HEK293 (cell line): Measurements from ENCODE around the gene RABAC1.

ENCODE experiments used
- CTCF ChIA-PET: fragments of 350-600 bp; formaldehyde crosslinking; extraction: SDS; loops from one replicate; lab custom pipeline; 2021; ENCODE audit warnings: antibody characterized with exemption; lab: Yijun Ruan, JAX
- POLR2A ChIA-PET: fragments of 300-600 bp; formaldehyde crosslinking; extraction: SDS; loops from one replicate; lab custom pipeline; 2020; ENCODE audit warnings: antibody characterized with exemption, inconsistent platforms; lab: Yijun Ruan, JAX
- H3K27ac ChIP-seq: fragments of 200-500 bp; sonication (Bioruptor generic); 2 replicates; pipeline ENCODE4 v1.5.1; 2014; ENCODE audit warnings: low read depth, low read length, control low read depth, inconsistent platforms; ENCODE audit errors: extremely low read depth
- H3K36me3 ChIP-seq, 2 experiments: fragments of 200-500 bp in 1 of 2; sonication (Bioruptor generic) in 1 of 2; 1 replicate in 1 of 2; 2 replicates in 1 of 2; pipeline ENCODE4 v1.5.1; 2014 to 2017; ENCODE audit warnings: inconsistent platforms in 2 of 2, low read length in 2 of 2; ENCODE audit not compliant: control insufficient read depth in 2 of 2, insufficient read depth in 1 of 2
- H3K4me1 ChIP-seq: fragments of 200-500 bp; sonication (Bioruptor generic); 2 replicates; pipeline ENCODE4 v1.5.1; 2014; ENCODE audit warnings: mild to moderate bottlenecking, low read length, inconsistent platforms; ENCODE audit not compliant: control insufficient read depth, insufficient read depth
- H3K4me3 ChIP-seq: 2 replicates; pipeline ENCODE4 v1.5.1; 2011; ENCODE audit warnings: low read depth, mild to moderate bottlenecking, control low read depth, low read length, moderate library complexity
- H3K9me3 ChIP-seq: fragments of 200-500 bp; sonication (Bioruptor generic); 2 replicates; pipeline ENCODE4 v1.5.1; 2014; ENCODE audit warnings: low read depth, low read length, inconsistent platforms; ENCODE audit not compliant: control insufficient read depth, insufficient read depth
- EGR2 ChIP-seq: fragments of 450-650 bp; formaldehyde crosslinking; IDR thresholded peaks from 2 replicates; pipeline ENCODE4 v1.5.1; 2016; ENCODE audit warnings: low read depth, missing biosample characterization, missing genetic modification characterization
- ELK4 ChIP-seq: IDR thresholded peaks from 2 replicates; pipeline ENCODE4 v1.6.1; 2011; ENCODE audit warnings: mild to moderate bottlenecking, low read depth, low read length, borderline replicate concordance
- GLIS1 ChIP-seq: fragments of 450-650 bp; formaldehyde crosslinking; IDR thresholded peaks from 2 replicates; pipeline ENCODE4 v1.5.1; 2016; ENCODE audit warnings: missing biosample characterization, missing genetic modification characterization
- GLIS2 ChIP-seq: fragments of 450-650 bp; formaldehyde crosslinking; IDR thresholded peaks from 2 replicates; pipeline ENCODE4 v1.5.1; 2016; ENCODE audit warnings: missing biosample characterization, missing genetic modification characterization
- IKZF3 ChIP-seq: fragments of 450-650 bp; IDR thresholded peaks from 2 replicates; pipeline ENCODE4 v1.5.0; 2018; ENCODE audit warnings: missing biosample characterization, mild to moderate bottlenecking, missing genetic modification characterization, moderate library complexity
- MYNN ChIP-seq: fragments of 450-650 bp; formaldehyde crosslinking; IDR thresholded peaks from 2 replicates; pipeline ENCODE4 v1.5.1; 2016; ENCODE audit warnings: missing biosample characterization, missing genetic modification characterization, borderline replicate concordance
- PRDM2 ChIP-seq: fragments of 450-650 bp; formaldehyde crosslinking; IDR thresholded peaks from 2 replicates; pipeline ENCODE4 v1.5.1; 2016; ENCODE audit warnings: missing biosample characterization, missing genetic modification characterization, borderline replicate concordance
- SCRT1 ChIP-seq: fragments of 450-650 bp; formaldehyde crosslinking; IDR thresholded peaks from 2 replicates; pipeline ENCODE4 v1.5.1; 2016; ENCODE audit warnings: missing biosample characterization, missing genetic modification characterization, borderline replicate concordance
- SETDB1 ChIP-seq: IDR thresholded peaks from one replicate; pipeline ENCODE4 v1.6.1; 2017; ENCODE audit warnings: mild to moderate bottlenecking, low read length, moderate library complexity, mixed read lengths; ENCODE audit not compliant: insufficient read length
- SP2 ChIP-seq: fragments of 450-650 bp; formaldehyde crosslinking; IDR thresholded peaks from 2 replicates; pipeline ENCODE4 v1.5.1; 2016; ENCODE audit warnings: missing biosample characterization, missing genetic modification characterization
- TRIM28 ChIP-seq: IDR thresholded peaks from 2 replicates; pipeline ENCODE4 v1.6.1; 2011; ENCODE audit warnings: low read length, control low read depth, borderline replicate concordance
- ZBTB7A ChIP-seq: fragments of 450-650 bp; formaldehyde crosslinking; IDR thresholded peaks from 2 replicates; pipeline ENCODE4 v1.5.1; 2016; ENCODE audit warnings: low read depth, missing biosample characterization, missing genetic modification characterization
- ZIC2 ChIP-seq: fragments of 450-650 bp; formaldehyde crosslinking; IDR thresholded peaks from 2 replicates; pipeline ENCODE4 v1.5.1; 2016; ENCODE audit warnings: missing biosample characterization, missing genetic modification characterization
- ZNF138 ChIP-seq: fragments of 450-650 bp; formaldehyde crosslinking; IDR thresholded peaks from 2 replicates; pipeline ENCODE4 v1.5.1; 2016; ENCODE audit warnings: missing biosample characterization, missing genetic modification characterization, borderline replicate concordance
- ZNF24 ChIP-seq: fragments of 450-650 bp; formaldehyde crosslinking; IDR thresholded peaks from 2 replicates; pipeline ENCODE4 v1.5.1; 2016; ENCODE audit warnings: missing biosample characterization, missing genetic modification characterization
- ZNF248 ChIP-seq: fragments of 450-650 bp; formaldehyde crosslinking; IDR thresholded peaks from 2 replicates; pipeline ENCODE4 v1.5.1; 2017; ENCODE audit warnings: missing biosample characterization, missing genetic modification characterization
- ZNF311 ChIP-seq: fragments of 450-650 bp; formaldehyde crosslinking; IDR thresholded peaks from 2 replicates; pipeline ENCODE4 v1.5.1; 2017; ENCODE audit warnings: missing biosample characterization, missing genetic modification characterization, borderline replicate concordance
- ZNF600 ChIP-seq: fragments of 450-650 bp; formaldehyde crosslinking; IDR thresholded peaks from 2 replicates; pipeline ENCODE4 v1.5.1; 2016; ENCODE audit warnings: missing biosample characterization, missing genetic modification characterization
- ZNF658 ChIP-seq: fragments of 450-650 bp; formaldehyde crosslinking; IDR thresholded peaks from 2 replicates; pipeline ENCODE4; 2016; ENCODE audit warnings: missing biosample characterization, missing genetic modification characterization
- ZNF707 ChIP-seq: fragments of 450-650 bp; formaldehyde crosslinking; IDR thresholded peaks from 2 replicates; pipeline ENCODE4 v1.5.1; 2016; ENCODE audit warnings: missing biosample characterization, missing genetic modification characterization
- ZSCAN18 ChIP-seq: fragments of 450-650 bp; formaldehyde crosslinking; IDR thresholded peaks from 2 replicates; pipeline ENCODE4 v1.5.1; 2016; ENCODE audit warnings: missing biosample characterization, missing genetic modification characterization
- ZSCAN30 ChIP-seq: fragments of 450-650 bp; IDR thresholded peaks from 2 replicates; pipeline ENCODE4 v1.5.1; 2018; ENCODE audit warnings: missing biosample characterization, mild to moderate bottlenecking, missing genetic modification characterization, moderate library complexity
- ZSCAN4 ChIP-seq: fragments of 450-650 bp; formaldehyde crosslinking; IDR thresholded peaks from 2 replicates; pipeline ENCODE4 v1.5.1; 2017; ENCODE audit warnings: missing biosample characterization, missing genetic modification characterization
- ZSCAN5A ChIP-seq: fragments of 450-650 bp; formaldehyde crosslinking; IDR thresholded peaks from 2 replicates; pipeline ENCODE4 v1.5.1; 2016; ENCODE audit warnings: missing biosample characterization, missing genetic modification characterization

RABAC1 gene

GRCh38 chr19:41994994-41995958 is 36.2 kb upstream of the RABAC1 start:
- Histone ChIP-seq H3K36me3 (no peaks in the 10 kb centered on the region), H3K27ac (no peak overlapping the region), H3K4me1 (peaks cover 9% of the 10 kb centered on the region), H3K4me3 (no peak overlapping the region), H3K9me3 (no peaks in the 10 kb centered on the region)
- CTCF ChIA-PET: interaction anchor here (0.7 to 1.4 kb wide), 4 partner anchors 12 to 99 kb away, joined by 3 to 5 read pairs (median 3); no protein-coding TSS in a partner anchor
- POLR2A ChIA-PET: interaction anchor here (0.7 to 1.1 kb wide), 2 partner anchors 10 to 46 kb away, joined by 3 read pairs; no protein-coding TSS in a partner anchor
- no peak for TF ChIP-seq ZNF707 (tag by site-specific recombination)
- TF ChIP-seq ZSCAN4: no peak
- 0 out of 2 replicates have a peak, but pooled peaks have one; percentile 13 for TF ChIP-seq ZNF658 (tag by site-specific recombination)
- TF ChIP-seq ZSCAN5A (tag by site-specific recombination): no peak
- no peak for TF ChIP-seq TRIM28
- no peak for TF ChIP-seq ZNF138
- no peak for TF ChIP-seq ZIC2
- no peak for TF ChIP-seq ZBTB7A (tag by site-specific recombination)
- TF ChIP-seq ZSCAN18 (tag by site-specific recombination): 0 out of 2 replicates have a peak, but pooled peaks have one; percentile 9
- TF ChIP-seq ELK4: no peak
- TF ChIP-seq SP2: no peak
- peak; percentile 93 for TF ChIP-seq EGR2 (tag by site-specific recombination)
- no peak for TF ChIP-seq MYNN (tag by site-specific recombination)
- TF ChIP-seq ZNF311 (tag by site-specific recombination): peak; percentile 75; the same call in 1 of the 2 replicates
- TF ChIP-seq GLIS2 (tag by site-specific recombination): no peak
- TF ChIP-seq PRDM2 (tag by site-specific recombination): no peak
- TF ChIP-seq ZSCAN30 (tag by site-specific recombination): no peak
- TF ChIP-seq SCRT1 (tag by site-specific recombination): no peak
- no peak for TF ChIP-seq ZNF24 (tag by site-specific recombination)
- no peak for TF ChIP-seq IKZF3 (tag by site-specific recombination)
- TF ChIP-seq SETDB1: no peak
- TF ChIP-seq ZNF248 (tag by site-specific recombination): 0 out of 2 replicates have a peak, but pooled peaks have one; percentile 12
- TF ChIP-seq ZNF600: 0 out of 2 replicates have a peak, but pooled peaks have one; percentile 12
- no peak for TF ChIP-seq GLIS1 (tag by site-specific recombination)
